IMR-90 (cell line): ENCODE data around the gene VARS2. TPM values are rescaled to one million over a fixed set of nuclear protein-coding genes. Genes with fewer than 3 reads are reported as not detected.

Source experiments
- ATAC-seq: fragments of 200-7000 bp; cut with Tn5 transposase; 2 replicates; pipeline ENCODE4 v1.9.1; 2020; ENCODE audit warnings: low read depth, mild to moderate bottlenecking, moderate library complexity
- BruUV-seq: library from RNA; stranded (reverse); fragments of 400-500 nt; replicated peaks from 2 replicates; lab custom pipeline; 2021; lab: Mats Ljungman, UMichigan
- CTCF ChIA-PET: fragments of 300-600 bp; formaldehyde crosslinking; extraction: SDS; loops from one replicate; lab custom pipeline; 2021; ENCODE audit warnings: antibody characterized with exemption; lab: Yijun Ruan, JAX
- POLR2A ChIA-PET: fragments of 300-600 bp; sonication (Branson Sonifier 250); formaldehyde crosslinking; loops from one replicate; lab custom pipeline; 2022; ENCODE audit warnings: antibody characterized with exemption; ENCODE audit not compliant: unreplicated experiment; lab: Charles Lee
- DNase-seq: peaks from one replicate; pipeline ENCODE4 v3.0.0; 2013
- H2AFZ ChIP-seq: replicated peaks from 2 replicates; pipeline ENCODE3; 2013; ENCODE audit warnings: low read length, mild to moderate bottlenecking; ENCODE audit not compliant: poor library complexity
- H2AK5ac ChIP-seq: 2 replicates; pipeline ENCODE4 v1.6.1; 2013; ENCODE audit warnings: low read depth, low read length, inconsistent platforms
- H2AK9ac ChIP-seq: replicated peaks from 2 replicates; pipeline ENCODE3; 2013; ENCODE audit warnings: mild to moderate bottlenecking, low read depth, low read length, moderate library complexity; ENCODE audit not compliant: poor library complexity
- H2BK120ac ChIP-seq: 2 replicates; pipeline ENCODE4 v1.6.1; 2013; ENCODE audit warnings: low read depth, low read length, inconsistent platforms
- H2BK15ac ChIP-seq: 3 replicates; pipeline ENCODE4 v1.6.1; 2013; ENCODE audit warnings: low read depth, low read length, inconsistent platforms
- H2BK20ac ChIP-seq: 2 replicates; pipeline ENCODE4 v1.6.1; 2013; ENCODE audit warnings: low read depth, mild to moderate bottlenecking, inconsistent platforms, low read length, moderate library complexity
- H2BK5ac ChIP-seq: 2 replicates; pipeline ENCODE4 v1.6.1; 2013; ENCODE audit warnings: mild to moderate bottlenecking, low read depth, low read length, inconsistent platforms; ENCODE audit not compliant: poor library complexity, severe bottlenecking
- H3K14ac ChIP-seq: replicated peaks from 2 replicates; pipeline ENCODE4 v1.6.1; 2013; ENCODE audit warnings: low read depth, low read length, inconsistent platforms
- H3K18ac ChIP-seq: 2 replicates; pipeline ENCODE4 v1.6.1; 2013; ENCODE audit warnings: low read depth, low read length, control low read depth
- H3K23ac ChIP-seq: 2 replicates; pipeline ENCODE4 v1.6.1; 2013; ENCODE audit warnings: low read depth, low read length, inconsistent platforms
- H3K27ac ChIP-seq: 2 replicates; pipeline ENCODE4 v1.5.1; 2013; ENCODE audit warnings: mild to moderate bottlenecking, control low read depth, low read length; ENCODE audit not compliant: insufficient read depth
- H3K27me3 ChIP-seq: 2 replicates; pipeline ENCODE4 v1.6.1; 2013; ENCODE audit warnings: low read length; ENCODE audit not compliant: control insufficient read depth, insufficient read depth
- H3K36me3 ChIP-seq: 2 replicates; pipeline ENCODE4 v1.6.1; 2013; ENCODE audit warnings: low read length, mixed read lengths; ENCODE audit not compliant: control insufficient read depth, insufficient read depth
- H3K4ac ChIP-seq: 2 replicates; pipeline ENCODE4 v1.6.1; 2013; ENCODE audit warnings: low read depth, low read length, inconsistent platforms
- H3K4me1 ChIP-seq: 2 replicates; pipeline ENCODE4 v1.6.1; 2013; ENCODE audit warnings: low read length, mixed read lengths; ENCODE audit not compliant: control insufficient read depth, insufficient read depth
- H3K4me2 ChIP-seq: 2 replicates; pipeline ENCODE4 v1.6.1; 2013; ENCODE audit warnings: low read depth, mild to moderate bottlenecking, control low read depth, low read length, moderate library complexity
- H3K4me3 ChIP-seq: 2 replicates; pipeline ENCODE4 v1.5.1; 2013; ENCODE audit warnings: low read depth, mild to moderate bottlenecking, control low read depth, low read length, moderate library complexity; ENCODE audit not compliant: insufficient read depth
- H3K56ac ChIP-seq: 2 replicates; pipeline ENCODE4 v1.6.1; 2013; ENCODE audit warnings: low read length, inconsistent platforms; ENCODE audit not compliant: insufficient read depth; ENCODE audit errors: extremely low read depth
- H3K79me1 ChIP-seq, 2 experiments: 2 replicates each; pipeline ENCODE4 v1.6.1; 2013; ENCODE audit warnings: low read length in 2 of 2, inconsistent platforms in 1 of 2, low read depth in 1 of 2
- H3K9ac ChIP-seq: 2 replicates; pipeline ENCODE4 v1.6.1; 2013; ENCODE audit warnings: low read depth, low read length, control low read depth
- H3K9me1 ChIP-seq: 2 replicates; pipeline ENCODE4 v1.6.1; 2013; ENCODE audit warnings: low read length, inconsistent platforms; ENCODE audit not compliant: insufficient read depth
- H3K9me3 ChIP-seq: 2 replicates; pipeline ENCODE4 v1.6.1; 2013; ENCODE audit warnings: low read length; ENCODE audit not compliant: control insufficient read depth, insufficient read depth
- H4K20me1 ChIP-seq: 2 replicates; pipeline ENCODE4 v1.6.1; 2013; ENCODE audit warnings: low read length, inconsistent platforms; ENCODE audit not compliant: insufficient read depth
- H4K5ac ChIP-seq: 2 replicates; pipeline ENCODE4 v1.6.1; 2013; ENCODE audit warnings: mild to moderate bottlenecking, low read depth, low read length, control low read depth
- H4K8ac ChIP-seq, 2 experiments: 2 replicates each; pipeline ENCODE4 v1.6.1; 2013; ENCODE audit warnings: low read depth in 2 of 2, low read length in 2 of 2, control low read depth in 1 of 2, inconsistent platforms in 1 of 2
- H4K91ac ChIP-seq: 2 replicates; pipeline ENCODE4 v1.6.1; 2013; ENCODE audit warnings: low read depth, low read length, inconsistent platforms; ENCODE audit not compliant: insufficient read depth
- CTCF ChIP-seq: conservative IDR thresholded peaks from 2 replicates; pipeline ENCODE4 v1.5.1; 2012; ENCODE audit warnings: mild to moderate bottlenecking, low read depth, low read length, improper control_type of control experiment
- ELK1 ChIP-seq: fragments of 150-350 bp; IDR thresholded peaks from 2 replicates; pipeline ENCODE4 v1.6.1; 2016; ENCODE audit warnings: low read depth, mild to moderate bottlenecking, low read length, moderate library complexity, borderline replicate concordance
- MAFK ChIP-seq: IDR thresholded peaks from 2 replicates; pipeline ENCODE4 v1.6.1; 2012; ENCODE audit warnings: low read depth, low read length, improper control_type of control experiment
- whole genome bisulfite sequencing, 2 experiments: methylation state at CpG; one replicate each; pipeline versions ENCODE4 v1.1.5 to v1.1.7; 2013; ENCODE audit warnings: missing lambda C conversion rate in 2 of 2; ENCODE audit not compliant: insufficient read length in 1 of 2; ENCODE audit errors: extremely low coverage in 2 of 2; 5-methylcytosine and 5-hydroxymethylcytosine counted together
- dilution Hi-C: fragments of 300-500 bp; cut with HindIII; formaldehyde crosslinking; loops from one replicate; pipeline ENCODE4 v1.14.3; 2018; ENCODE audit warnings: low sequenced_read_pairs; ENCODE audit not compliant: unreplicated experiment
- in situ Hi-C: fragments of 300-500 bp; cut with MboI; formaldehyde crosslinking; loops from 3 replicates; pipeline ENCODE4 v1.14.3; 2019; ENCODE audit warnings: low sequenced_read_pairs, inconsistent platforms, mixed read lengths
- intact Hi-C: fragments of 100-400 bp; cut with micrococcal nuclease; formaldehyde crosslinking; loops from 2 replicates; pipeline ENCODE4 v1.10.0; 2022
- polyA plus RNA-seq, 3 experiments: library from polyadenylated mRNA; depleted of rRNA; stranded (reverse); fragments of >200 nt; gene quantifications; 2 replicates each; pipeline ENCODE4 v1.2.3, GENCODE V29; 2012; ENCODE audit warnings: low replicate concordance in 1 of 3
- total RNA-seq: library from RNA; depleted of rRNA; stranded (reverse); fragments of >200 nt; gene quantifications from 2 replicates; pipeline ENCODE4 v1.2.3, GENCODE V29; 2012

VARS2 gene
- total and polyA plus RNA-seq, 2 of the 4 experiments (the other 2 are of a cell fraction), result 7.2 to 14.0 TPM

- TF ChIP-seq ELK1 (no peak), MAFK (no peak), CTCF (0 out of 2 replicates have a peak, but pooled peaks have one; percentile 10)
- Histone ChIP-seq H2BK5ac (no peak overlapping the region), H3K23ac (no peak overlapping the region), H3K4me1 (peaks cover 5% of the 10 kb centered on the region; the same call in 1 of the 2 replicates), H3K9me3 (no peaks in the 10 kb centered on the region), H2BK120ac (no peak overlapping the region), H4K91ac (no peak overlapping the region), H3K14ac (no peak overlapping the region), H3K9me1 (no peaks in the 10 kb centered on the region), H2BK20ac (no peak overlapping the region), H4K5ac (no peak overlapping the region), H3K18ac (no peak overlapping the region), H3K27ac (no peak overlapping the region), H3K4me3 (no peak overlapping the region), H4K20me1 (no peaks in the 10 kb centered on the region; the same call in 1 of the 2 replicates), H3K27me3 (no peaks in the 10 kb centered on the region), H4K8ac (no peak overlapping the region), H3K9ac (no peak overlapping the region), H3K79me1 (peaks cover 3 to 29% of the 10 kb centered on the region in 2 experiments), H2AK5ac (no peak overlapping the region), H2AK9ac (no peak overlapping the region), H3K4ac (no peak overlapping the region), H3K36me3 (peaks cover 67% of the 10 kb centered on the region), H3K4me2 (no peak overlapping the region), H2AFZ (no peak overlapping the region), H2BK15ac (no peak overlapping the region), H3K56ac (no peak overlapping the region)
- DNase-seq (no peak), ATAC-seq (no peak)
- ChIA-PET CTCF (no interaction called here), POLR2A (no interaction called here)
- intact Hi-C loops, result no loop called here
- in situ Hi-C loops, result no loop called here
- dilution Hi-C loops, result no loop called here
- BruUV-seq, result no TSS peak
- 93% methylated on average over 4 of the region's 16 CpGs; no CpG with 5 or more reads in 1 of the 2 experiments for WGBS, 2 experiments
Observed at GRCh38 chr6:30893001-30893591, 20.9 kb upstream of the VARS2 start.
